Neural crest cell (in vitro differentiated cells): ENCODE results near the gene CFAP97D1. TPM values are rescaled to one million over a fixed set of nuclear protein-coding genes. Genes with fewer than 3 reads are reported as not detected.

Source experiments
- DNase-seq: peaks from one replicate; pipeline ENCODE4 v3.0.0; 2021; ENCODE audit warnings: low read depth, mixed read lengths, low spot score
- H3K27ac Mint-ChIP-seq: one replicate; pipeline ENCODE4 v1.8.0; 2021; ENCODE audit warnings: mild to moderate bottlenecking, mixed read lengths; ENCODE audit not compliant: unreplicated experiment
- H3K27me3 Mint-ChIP-seq: 2 replicates; pipeline ENCODE4 v1.8.0; 2021; ENCODE audit warnings: low read depth, mild to moderate bottlenecking, mixed read lengths
- H3K36me3 Mint-ChIP-seq: 2 replicates; pipeline ENCODE4 v1.8.0; 2021; ENCODE audit warnings: low read depth, mild to moderate bottlenecking, mixed read lengths
- H3K4me1 Mint-ChIP-seq: 2 replicates; pipeline ENCODE4 v1.8.0; 2021; ENCODE audit warnings: mixed read lengths
- H3K4me3 Mint-ChIP-seq: one replicate; pipeline ENCODE4 v1.8.0; 2021; ENCODE audit warnings: mild to moderate bottlenecking, mixed read lengths
- H3K9me3 Mint-ChIP-seq: 2 replicates; pipeline ENCODE4 v1.8.0; 2021; ENCODE audit warnings: mixed read lengths
- CTCF ChIP-seq: fragments of 200-600 bp; sonication (generic); conservative IDR thresholded peaks from 2 replicates; pipeline ENCODE4 v1.5.0; 2021; ENCODE audit warnings: antibody characterized with exemption, mild to moderate bottlenecking
- total RNA-seq: library from RNA; stranded (reverse); gene quantifications from 2 replicates; pipeline ENCODE4 v1.2.1, GENCODE V29; 2021

The CFAP97D1 gene
- total RNA-seq, 1 donor from 2014 or later: not detected

GRCh38 chr17:43799047-43799446 is 18.8 kb downstream of the CFAP97D1 start:
- H3K4me1 Mint-ChIP-seq: peaks cover 5% of the 10 kb centered on the region
- no peak for TF ChIP-seq CTCF
- H3K9me3 Mint-ChIP-seq: peaks cover 3% of the 10 kb centered on the region
- no peak for DNase-seq
- H3K4me3 Mint-ChIP-seq: no peak overlapping the region
- H3K27me3 Mint-ChIP-seq: peaks cover 24% of the 10 kb centered on the region
- H3K27ac Mint-ChIP-seq: no peak overlapping the region
- peaks cover 3% of the 10 kb centered on the region for H3K36me3 Mint-ChIP-seq

- Mint-ChIP-seq H3K27me3 (peaks cover 12% of the 10 kb centered on the region), H3K4me1 (peaks cover 5% of the 10 kb centered on the region)
- TF ChIP-seq CTCF: no peak
Measured at GRCh38 chr17:43800736-43801135, 20.5 kb downstream of the CFAP97D1 start.

GRCh38 chr17:43801844-43802243 is 21.6 kb downstream of the CFAP97D1 start:
- Mint-ChIP-seq H3K27ac (no peak overlapping the region), H3K27me3 (peaks cover 4% of the 10 kb centered on the region)

More at GRCh38 chr17:43800736-43801135, 20.5 kb downstream of the CFAP97D1 start:
- no peak overlapping the region for H3K4me3 Mint-ChIP-seq
- H3K36me3 Mint-ChIP-seq: peaks cover 7% of the 10 kb centered on the region
- H3K9me3 Mint-ChIP-seq: peaks cover 3% of the 10 kb centered on the region
- peak overlapping the region; percentile 7 for H3K27ac Mint-ChIP-seq
- no peak for DNase-seq

GRCh38 chr17:43803758-43804157 is 23.5 kb downstream of the CFAP97D1 start:
- Mint-ChIP-seq H3K4me1 (peaks cover 5% of the 10 kb centered on the region), H3K36me3 (peaks cover 7% of the 10 kb centered on the region), H3K4me3 (no peak overlapping the region), H3K9me3 (no peaks in the 10 kb centered on the region), H3K27me3 (no peaks in the 10 kb centered on the region), H3K27ac (no peak overlapping the region)
- no peak for TF ChIP-seq CTCF
- DNase-seq: no peak

More at GRCh38 chr17:43801844-43802243, 21.6 kb downstream of the CFAP97D1 start:
- Mint-ChIP-seq H3K9me3 (peaks cover 3% of the 10 kb centered on the region), H3K4me1 (peaks cover 5% of the 10 kb centered on the region), H3K36me3 (peaks cover 7% of the 10 kb centered on the region), H3K4me3 (no peak overlapping the region)
- no peak for DNase-seq
- TF ChIP-seq CTCF: no peak

GRCh38 chr17:43805117-43805516 is 24.9 kb downstream of the CFAP97D1 start:
- Mint-ChIP-seq H3K27ac (no peak overlapping the region), H3K9me3 (no peaks in the 10 kb centered on the region)
- no peak for TF ChIP-seq CTCF

More at GRCh38 chr17:43805117-43805516, 24.9 kb downstream of the CFAP97D1 start:
- Mint-ChIP-seq H3K36me3 (peaks cover 7% of the 10 kb centered on the region), H3K4me1 (peaks cover 5% of the 10 kb centered on the region), H3K27me3 (no peaks in the 10 kb centered on the region), H3K4me3 (no peak overlapping the region)
- no peak for DNase-seq
